ENCODE data around the gene NAV2. TPM values are rescaled to one million over a fixed set of nuclear protein-coding genes. Genes with fewer than 3 reads are reported as not detected.

The NAV2 gene, protein sequence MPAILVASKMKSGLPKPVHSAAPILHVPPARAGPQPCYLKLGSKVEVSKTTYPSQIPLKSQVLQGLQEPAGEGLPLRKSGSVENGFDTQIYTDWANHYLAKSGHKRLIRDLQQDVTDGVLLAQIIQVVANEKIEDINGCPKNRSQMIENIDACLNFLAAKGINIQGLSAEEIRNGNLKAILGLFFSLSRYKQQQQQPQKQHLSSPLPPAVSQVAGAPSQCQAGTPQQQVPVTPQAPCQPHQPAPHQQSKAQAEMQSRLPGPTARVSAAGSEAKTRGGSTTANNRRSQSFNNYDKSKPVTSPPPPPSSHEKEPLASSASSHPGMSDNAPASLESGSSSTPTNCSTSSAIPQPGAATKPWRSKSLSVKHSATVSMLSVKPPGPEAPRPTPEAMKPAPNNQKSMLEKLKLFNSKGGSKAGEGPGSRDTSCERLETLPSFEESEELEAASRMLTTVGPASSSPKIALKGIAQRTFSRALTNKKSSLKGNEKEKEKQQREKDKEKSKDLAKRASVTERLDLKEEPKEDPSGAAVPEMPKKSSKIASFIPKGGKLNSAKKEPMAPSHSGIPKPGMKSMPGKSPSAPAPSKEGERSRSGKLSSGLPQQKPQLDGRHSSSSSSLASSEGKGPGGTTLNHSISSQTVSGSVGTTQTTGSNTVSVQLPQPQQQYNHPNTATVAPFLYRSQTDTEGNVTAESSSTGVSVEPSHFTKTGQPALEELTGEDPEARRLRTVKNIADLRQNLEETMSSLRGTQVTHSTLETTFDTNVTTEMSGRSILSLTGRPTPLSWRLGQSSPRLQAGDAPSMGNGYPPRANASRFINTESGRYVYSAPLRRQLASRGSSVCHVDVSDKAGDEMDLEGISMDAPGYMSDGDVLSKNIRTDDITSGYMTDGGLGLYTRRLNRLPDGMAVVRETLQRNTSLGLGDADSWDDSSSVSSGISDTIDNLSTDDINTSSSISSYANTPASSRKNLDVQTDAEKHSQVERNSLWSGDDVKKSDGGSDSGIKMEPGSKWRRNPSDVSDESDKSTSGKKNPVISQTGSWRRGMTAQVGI (N-terminal part only)
- total RNA-seq (2021; ENCODE audit: unreplicated experiment) (22.7 TPM), Bru-seq, nascent RNA (percentile 62 among the genes with signal in this experiment), BruChase-seq, experiment 1, labeled RNA remaining after a 2-hour chase (percentile 54 among the genes with signal in this experiment), BruChase-seq, experiment 2, labeled RNA remaining after a 6-hour chase (percentile 54 among the genes with signal in this experiment)
- polyA plus RNA-seq (2012; ENCODE audit: insufficient read length): 5.9 TPM
- long read RNA-seq, partial matches to known transcripts: 0 of 8 reads
- long read RNA-seq, other reads (novel, unspliced or antisense): 8 of 8 reads

DNA sequence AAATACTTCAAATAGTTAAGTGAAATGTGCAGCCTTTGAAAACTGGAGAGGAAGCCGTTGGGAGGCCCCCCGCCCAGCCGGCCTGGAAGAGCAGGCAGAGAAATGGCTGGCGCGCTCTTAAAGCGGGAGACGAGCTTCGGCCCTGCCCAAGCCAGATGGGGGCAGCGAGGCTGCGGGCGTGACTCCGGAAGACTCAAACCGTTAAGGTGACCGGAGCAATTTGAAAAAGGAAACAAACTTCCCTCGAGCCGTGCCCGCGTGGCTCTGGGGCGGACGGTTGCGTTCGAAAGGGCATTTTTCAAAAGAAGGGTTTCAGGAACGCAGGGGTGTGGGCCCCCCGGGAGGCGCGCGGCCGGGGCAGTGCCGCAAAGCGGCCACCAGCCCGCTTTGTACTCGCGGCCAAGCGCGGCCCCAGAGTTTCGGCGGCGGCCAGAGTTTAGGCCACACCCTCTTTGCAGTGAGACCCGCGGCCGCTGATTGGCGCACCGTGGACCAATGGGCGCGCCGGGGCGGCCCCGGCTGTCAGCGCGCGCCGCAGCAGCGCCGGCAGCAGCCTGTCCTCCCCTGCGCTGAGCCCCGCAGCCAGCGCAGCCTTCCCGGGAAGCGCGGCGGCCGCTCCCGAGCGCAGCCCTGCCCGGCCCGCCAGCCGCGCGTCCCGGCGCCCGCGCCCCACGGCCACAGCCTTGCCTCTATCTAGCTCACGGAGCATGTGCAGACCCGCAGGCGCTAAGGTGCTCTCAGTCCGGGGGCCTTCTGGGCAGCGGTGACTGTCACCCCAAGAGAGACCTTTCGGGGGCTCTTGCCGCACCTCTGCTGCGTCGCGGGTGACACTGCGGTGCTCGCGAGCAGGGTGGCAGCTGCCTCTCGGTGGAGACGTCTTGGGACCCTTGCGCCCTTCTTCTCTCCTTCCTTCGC is at the start of gene NAV2:
TSS of gene NAV2 (plus strand) at position 557 of the 915 bp plus-strand sequence. CDS start 859 bp downstream, outside the sequence.
- TF ChIP-seq POLR2AphosphoS5 (IDR thresholded peaks at IDR 0.05; ENCODE audit: low read depth, low read length): peak; percentile 88
- 0 out of 4 replicates have a peak, but pooled peaks of 1 of the 2 experiments have one; percentile 20 for TF ChIP-seq REST (IDR thresholded peaks at IDR 0.05; ENCODE audit: insufficient read depth in 1 of 2, low read depth in 2 of 2, low read length in 1 of 2)
- no peak for TF ChIP-seq CTCF (IDR thresholded peaks at IDR 0.05)
- TF ChIP-seq SIN3A (IDR thresholded peaks at IDR 0.05; ENCODE audit: borderline replicate concordance, insufficient read depth, low read depth, low read length): peak; percentile 79; the same call in 1 of the 2 replicates
- peak; percentile 97 for TF ChIP-seq TCF7L2 (IDR thresholded peaks at IDR 0.05; ENCODE audit: low read depth, low read length)
- no peaks in the 10 kb centered on the region for H3K9me3 ChIP-seq (ENCODE audit: control insufficient read depth, insufficient read depth, low read depth, low read length)
- POLR2A ChIA-PET: interaction anchor here (0.7 to 1.4 kb wide), 3 partner anchors 11 to 124 kb away, joined by 3 to 4 read pairs (median 3); no protein-coding TSS in a partner anchor
- in situ Hi-C loops (cut with HindIII; ENCODE audit: low pct_unique_long_range_greater_than_20kb, low sequenced_read_pairs) (no loop called here), intact Hi-C loops (cut with micrococcal nuclease; ENCODE audit: unreplicated experiment) (no loop called here)
- BruUV-seq (replicated peaks): no TSS peak
- peak within 1 kb of the TSS; percentile 96 for H3K27ac ChIP-seq (ENCODE audit: low read length)
- DNase-seq (ENCODE audit: low read depth, low spot score) (peak; percentile 58), ATAC-seq (peak; percentile 91)
- H3K36me3 ChIP-seq (ENCODE audit: control insufficient read depth, insufficient read depth, low read length): no peaks in the 10 kb centered on the region
- CTCF ChIA-PET: no interaction called here
- H3K27me3 ChIP-seq (ENCODE audit: control insufficient read depth, insufficient read depth, low read length): no peaks in the 10 kb centered on the region
- peaks cover 39% of the 10 kb centered on the region for H3K4me1 ChIP-seq (ENCODE audit: control insufficient read depth, insufficient read depth, low read length)
- peak within 1 kb of the TSS; percentile 64 to 91 for H3K4me3 ChIP-seq (ENCODE audit: low read depth in 2 of 2, low read length in 2 of 2)
